NAMALWA (cell line): ENCODE results near the gene USP50.
A peak's percentile ranks its signal among the peaks of the same experiment; 100 is the strongest.
"Not testable (repeated sequence)": the region's sequence is repeated elsewhere in the genome, so short reads cannot be mapped to it uniquely, and the experiment has no call there.

ENCODE experiments used
- DNase-seq: peaks from one replicate; pipeline ENCODE4 v3.0.0-alpha.2; 2015; ENCODE audit warnings: low spot score

The USP50 gene

DNA sequence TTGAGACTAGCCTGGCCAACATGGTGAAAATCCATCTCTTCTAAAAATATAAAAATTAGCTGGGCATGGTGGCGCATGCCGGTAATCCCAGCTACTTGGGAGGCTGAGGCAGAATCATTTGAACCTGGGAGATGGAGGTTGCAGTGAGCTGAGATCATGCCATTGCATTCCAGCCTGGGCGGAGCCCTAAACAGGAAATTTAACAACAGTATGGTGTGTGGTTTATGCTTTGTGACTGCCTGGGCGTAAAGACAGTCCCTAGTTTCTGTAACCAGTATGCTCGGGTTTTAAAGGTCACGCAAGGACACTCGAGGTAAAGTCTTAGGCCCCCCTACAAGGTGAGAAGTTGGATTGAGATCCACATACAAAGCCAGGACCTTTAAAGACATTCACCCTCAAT is 43.3 kb downstream of the USP50 start:
- no peak for DNase-seq

DNA sequence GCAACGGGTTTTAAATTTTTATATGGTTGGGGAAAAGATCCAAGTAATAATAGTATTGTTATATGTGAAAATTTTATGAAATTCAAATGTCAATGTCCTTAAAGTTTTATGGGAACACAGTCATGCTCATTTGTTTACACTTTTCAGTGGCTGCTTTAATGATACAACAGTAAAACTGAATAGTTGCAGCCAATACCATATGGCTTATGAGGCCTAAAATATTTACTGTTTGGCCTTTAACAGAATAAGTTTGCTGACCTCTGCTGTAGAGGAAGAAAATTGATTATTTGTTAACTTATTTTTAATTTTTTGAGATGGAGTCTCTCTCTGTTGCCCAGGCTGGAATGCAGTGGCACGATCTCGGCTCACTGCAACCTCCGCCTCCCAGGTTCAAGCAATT is 44.7 kb downstream of the USP50 start:
- no peak for DNase-seq

DNA sequence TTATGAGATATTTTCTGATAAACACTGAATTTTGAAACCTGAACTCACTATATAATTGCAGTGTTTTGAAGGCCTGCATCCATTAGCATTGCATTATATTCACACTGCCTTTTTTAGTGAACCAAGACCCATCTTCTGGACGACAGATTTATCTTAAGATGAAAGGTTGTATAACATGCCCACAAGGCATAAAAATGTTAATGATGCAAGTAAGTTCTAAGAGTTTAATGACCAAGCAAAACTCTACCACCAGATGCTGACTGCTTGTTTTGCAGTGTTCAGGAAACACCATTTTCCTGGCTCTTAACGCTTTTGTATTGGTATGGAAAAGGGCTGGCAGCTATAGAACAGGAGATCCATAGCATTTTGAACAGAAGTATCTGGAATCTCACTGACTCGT is 46.1 kb downstream of the USP50 start:
- DNase-seq = no peak

DNA sequence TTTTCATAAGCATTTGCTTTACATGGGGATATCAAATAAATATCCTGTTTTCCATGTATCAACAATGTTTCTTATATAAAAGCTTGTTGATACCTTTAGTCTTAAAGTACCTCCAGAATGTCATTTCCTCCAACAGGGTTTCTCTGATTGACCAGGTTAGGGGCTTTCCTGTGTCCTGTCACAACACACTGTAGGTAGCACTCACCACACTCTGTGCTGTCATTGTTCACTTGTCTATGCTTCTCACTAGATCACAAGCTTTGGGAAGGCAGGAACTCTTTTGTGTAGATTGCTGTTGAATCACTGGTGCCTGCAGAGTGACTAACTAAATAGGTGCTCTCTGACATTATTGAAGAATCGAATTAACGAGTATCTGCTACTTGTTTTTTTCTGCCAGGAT is 49.8 kb downstream of the USP50 start:
- DNase-seq = no peak

DNA sequence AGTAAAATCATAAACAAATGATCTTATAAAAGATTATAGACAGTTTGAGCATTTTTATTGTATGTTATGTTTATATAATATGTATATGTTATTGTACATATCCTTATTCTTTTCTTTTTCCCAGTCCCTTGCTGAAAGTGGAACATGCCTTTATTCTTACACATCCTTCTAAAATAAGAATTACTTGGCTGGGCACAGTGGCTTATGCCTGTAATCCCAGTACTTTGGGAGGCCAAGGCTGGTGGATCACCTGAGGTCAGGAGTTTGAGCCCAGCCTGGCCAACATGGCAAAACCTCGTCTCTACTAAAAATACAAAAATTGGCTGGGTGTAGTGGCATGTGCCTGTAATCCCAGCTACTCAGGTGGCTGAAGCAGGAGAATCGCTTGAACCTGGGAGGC is 51.9 kb downstream of the USP50 start:
- not testable (repeated sequence) for DNase-seq

DNA sequence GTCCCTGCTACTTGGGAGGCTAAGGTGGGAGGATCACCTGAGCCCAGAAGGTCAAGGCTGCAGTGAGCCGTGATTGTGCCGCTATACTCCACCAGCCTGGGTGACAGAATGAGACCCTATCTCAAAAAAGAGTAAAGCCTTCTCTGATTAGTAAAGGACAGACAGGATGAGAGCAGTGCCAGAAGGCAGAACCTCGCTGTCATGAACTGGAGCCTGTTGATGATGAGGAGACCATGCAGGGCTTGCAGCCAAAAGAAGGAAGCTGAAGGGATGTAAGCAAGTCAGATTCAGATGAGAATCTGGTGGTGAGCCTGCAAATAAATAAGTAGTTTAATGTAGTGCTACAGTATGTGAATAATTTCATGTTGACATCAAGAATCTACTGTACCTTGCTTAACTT is 52.8 kb downstream of the USP50 start:
- DNase-seq = no peak

DNA sequence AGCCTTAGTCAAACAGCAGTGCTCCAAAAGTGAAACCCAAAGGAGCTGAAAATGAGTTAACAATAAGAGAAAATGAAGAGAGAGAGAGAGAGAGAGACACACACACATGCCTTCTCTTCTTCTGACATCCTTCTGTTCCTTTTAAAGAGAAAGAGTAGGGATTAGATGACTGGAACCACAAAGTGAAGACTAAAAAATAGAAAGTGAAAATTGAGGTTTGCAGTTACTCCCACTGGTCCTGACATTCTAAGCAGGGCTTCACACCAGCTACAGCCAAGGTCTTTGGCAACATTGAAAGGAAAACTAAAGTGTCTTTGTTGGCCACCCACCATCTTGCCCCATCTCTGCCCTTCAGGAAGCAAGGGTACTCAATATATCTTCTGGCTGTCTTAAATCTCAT is 59.2 kb downstream of the USP50 start:
- DNase-seq = no peak

DNA sequence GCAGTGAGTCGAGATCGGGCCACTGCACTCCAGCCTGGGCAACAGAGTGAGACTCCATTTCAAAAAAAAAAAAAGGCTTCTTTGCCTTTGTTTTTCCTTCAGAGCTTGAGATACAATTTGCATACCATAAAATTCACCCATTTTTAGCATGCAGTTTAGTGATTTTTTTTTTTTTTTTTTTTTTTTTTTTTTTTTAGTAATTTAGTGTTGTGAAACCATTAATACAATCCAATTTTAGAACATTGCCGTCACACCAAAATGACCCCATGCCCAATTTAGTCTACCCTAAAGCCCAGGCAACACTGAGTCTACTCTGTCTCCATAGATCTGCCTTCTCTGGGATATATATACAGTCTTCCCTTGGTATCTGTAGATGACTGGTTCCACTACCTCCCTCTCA is 61.1 kb downstream of the USP50 start:
- DNase-seq = no peak

DNA sequence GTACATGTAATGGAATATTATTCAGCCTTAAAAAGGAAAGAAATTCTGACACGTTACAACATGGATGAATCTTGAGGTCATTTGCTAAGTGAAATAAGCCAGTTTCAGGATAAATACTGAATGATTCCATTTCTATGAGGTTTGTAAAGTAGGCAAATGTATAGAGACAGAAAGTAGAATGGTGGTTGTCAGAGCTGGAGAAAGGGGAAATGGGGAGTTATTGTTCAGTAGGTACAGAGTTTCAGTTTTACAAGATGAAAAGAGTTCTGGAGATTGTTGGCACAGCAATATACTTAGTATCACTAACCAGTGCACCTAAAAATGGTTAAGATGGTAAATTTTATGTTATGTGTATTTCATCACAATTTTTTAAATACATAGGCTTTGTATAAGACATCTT is 61.7 kb downstream of the USP50 start:
- DNase-seq = no peak

DNA sequence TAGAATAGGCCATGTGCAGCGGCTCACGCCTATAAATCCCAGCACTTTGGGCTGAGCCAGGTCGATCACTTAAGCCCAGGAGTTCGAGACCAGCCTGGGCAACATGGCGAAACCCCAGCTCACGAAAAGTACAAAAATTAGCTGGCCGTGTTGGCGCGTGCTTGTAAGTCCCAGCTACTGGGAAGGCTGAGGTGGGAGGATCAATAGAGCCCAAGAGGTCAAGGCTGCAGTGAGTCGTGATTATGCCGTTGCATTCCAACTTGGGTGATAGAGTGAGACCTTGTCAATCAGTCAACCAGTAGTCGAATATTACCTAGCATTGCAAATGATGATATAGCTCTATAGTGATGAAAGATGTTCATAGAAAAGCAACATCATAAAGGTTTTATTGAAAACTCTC is 70.3 kb downstream of the USP50 start:
- DNase-seq = no peak

DNA sequence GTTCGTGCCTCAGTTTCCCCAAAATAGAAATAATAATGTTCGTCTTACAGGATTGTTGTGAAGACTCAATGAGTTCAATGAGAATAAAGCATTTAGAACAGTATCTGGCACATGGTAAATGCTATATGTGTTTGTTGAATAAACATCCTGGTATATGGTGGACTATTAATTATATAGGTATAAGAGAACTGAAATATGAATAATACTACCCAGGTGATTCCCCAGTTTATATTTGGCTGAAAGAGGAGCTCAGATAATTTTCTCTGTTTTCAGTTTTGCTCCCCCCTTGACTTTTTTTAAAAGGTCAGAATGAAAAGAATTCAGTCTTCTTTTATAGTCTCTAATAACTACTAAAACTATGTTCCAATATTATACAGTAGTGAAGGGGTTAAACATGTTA is 75.4 kb downstream of the USP50 start:
- no peak for DNase-seq

DNA sequence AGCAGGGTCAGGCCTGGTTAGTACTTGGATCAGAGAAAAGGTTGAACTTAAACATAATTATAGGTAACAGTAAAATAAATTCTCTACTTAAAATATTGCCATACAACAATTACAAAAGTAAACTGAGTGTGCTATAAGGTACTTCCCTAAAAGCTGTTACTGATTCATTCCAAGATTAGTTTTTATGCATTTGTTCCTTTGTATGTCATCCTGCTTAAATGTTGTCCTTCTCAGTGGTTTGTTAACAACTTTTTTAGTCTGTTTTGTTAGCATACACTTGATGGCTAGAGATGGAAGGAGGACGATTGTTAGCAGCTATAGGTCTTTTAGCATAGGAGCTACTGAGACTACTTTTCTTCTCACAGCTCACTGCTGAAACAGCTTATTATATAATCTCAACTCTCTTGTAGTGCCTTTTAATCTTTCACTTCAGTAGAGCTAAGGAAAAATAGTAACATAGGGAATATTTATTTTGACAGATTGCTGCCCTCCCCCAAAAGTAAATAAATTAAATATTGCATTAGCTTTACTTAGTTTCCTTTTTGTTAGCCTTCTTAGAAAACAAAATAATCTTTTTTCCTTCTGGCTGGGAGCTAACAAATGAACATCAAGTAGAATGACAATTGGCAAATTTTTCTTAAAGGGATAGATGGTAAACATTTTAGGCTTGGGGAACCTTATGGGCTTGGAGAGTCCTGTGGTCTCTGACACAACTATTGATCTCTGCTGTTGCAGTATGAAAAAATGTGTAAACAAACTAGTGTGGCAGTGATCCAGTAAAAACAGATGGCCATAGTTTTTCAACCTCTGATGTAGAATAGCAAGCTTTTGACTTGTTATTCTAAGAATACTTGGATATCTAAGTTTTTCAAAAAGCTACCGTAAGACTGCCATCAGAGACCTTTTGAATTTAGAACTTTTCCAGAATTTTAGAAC is 82.8 kb downstream of the USP50 start:
- DNase-seq = no peak

DNA sequence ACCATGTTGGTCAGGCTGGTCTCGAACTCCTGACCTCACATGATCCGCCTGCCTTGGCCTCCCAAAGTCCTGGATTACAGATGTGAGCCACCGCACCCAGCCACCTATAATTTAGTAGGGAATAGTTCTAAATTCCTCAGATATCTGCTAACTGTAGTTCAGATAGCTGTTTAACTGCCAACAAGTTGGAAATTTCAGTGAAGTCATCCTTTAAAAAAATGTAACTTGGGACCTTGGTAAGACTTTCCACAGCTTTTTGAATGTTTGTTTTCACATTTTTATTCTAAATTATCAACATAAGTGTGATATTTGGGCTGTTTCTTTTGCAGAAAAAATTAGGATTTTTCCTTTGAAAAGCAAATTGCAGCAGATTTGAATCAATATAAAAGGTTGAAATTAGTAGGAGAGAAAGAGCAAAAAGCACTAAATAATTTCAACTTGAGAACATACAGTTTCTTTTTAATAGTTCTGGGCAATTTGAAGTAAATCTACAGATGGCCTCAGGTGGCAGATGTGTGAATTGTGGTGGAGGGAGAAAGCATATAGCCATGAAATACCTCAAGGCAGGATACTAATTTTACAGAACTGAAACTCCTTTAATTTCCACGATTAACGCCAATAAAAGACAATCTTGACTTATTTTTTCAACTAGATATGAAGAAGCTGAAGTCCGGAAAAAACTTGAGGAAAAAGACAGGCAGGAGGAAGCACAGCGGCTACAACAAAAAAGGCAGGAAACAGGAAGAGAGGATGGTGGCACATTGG is 87.9 kb downstream of the USP50 start:
- DNase-seq = peak; percentile 15

DNA sequence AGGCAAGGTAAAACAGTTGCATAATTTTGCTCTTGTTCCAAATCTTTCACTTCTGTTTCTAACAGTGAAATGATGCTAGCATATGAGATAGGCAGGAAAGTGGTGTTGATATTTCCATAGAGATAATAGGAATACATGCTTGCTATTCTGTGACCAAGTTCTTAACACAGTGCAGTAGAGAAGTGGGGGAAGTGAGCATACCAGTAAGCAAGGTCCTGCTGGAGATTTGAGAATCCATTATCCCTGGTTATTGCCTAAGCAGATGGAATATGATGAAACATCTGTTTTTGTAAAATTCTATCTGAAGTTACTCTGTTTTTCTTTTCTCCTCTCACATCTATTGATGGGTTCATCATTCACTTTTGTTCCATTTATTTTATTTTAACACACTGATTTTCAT is 93.5 kb downstream of the USP50 start:
- DNase-seq = no peak
